GM21447 (cell line): ENCODE data around the gene ZNF546.
"Not testable (repeated sequence)": the region's sequence is repeated elsewhere in the genome, so short reads cannot be mapped to it uniquely, and the experiment has no call there.

Source experiments
- ATAC-seq: cut with Tn5 transposase; IDR thresholded peaks from one replicate; pipeline ENCODE4 v1.9.1; 2021; ENCODE audit not compliant: unreplicated experiment

ZNF546 gene

DNA sequence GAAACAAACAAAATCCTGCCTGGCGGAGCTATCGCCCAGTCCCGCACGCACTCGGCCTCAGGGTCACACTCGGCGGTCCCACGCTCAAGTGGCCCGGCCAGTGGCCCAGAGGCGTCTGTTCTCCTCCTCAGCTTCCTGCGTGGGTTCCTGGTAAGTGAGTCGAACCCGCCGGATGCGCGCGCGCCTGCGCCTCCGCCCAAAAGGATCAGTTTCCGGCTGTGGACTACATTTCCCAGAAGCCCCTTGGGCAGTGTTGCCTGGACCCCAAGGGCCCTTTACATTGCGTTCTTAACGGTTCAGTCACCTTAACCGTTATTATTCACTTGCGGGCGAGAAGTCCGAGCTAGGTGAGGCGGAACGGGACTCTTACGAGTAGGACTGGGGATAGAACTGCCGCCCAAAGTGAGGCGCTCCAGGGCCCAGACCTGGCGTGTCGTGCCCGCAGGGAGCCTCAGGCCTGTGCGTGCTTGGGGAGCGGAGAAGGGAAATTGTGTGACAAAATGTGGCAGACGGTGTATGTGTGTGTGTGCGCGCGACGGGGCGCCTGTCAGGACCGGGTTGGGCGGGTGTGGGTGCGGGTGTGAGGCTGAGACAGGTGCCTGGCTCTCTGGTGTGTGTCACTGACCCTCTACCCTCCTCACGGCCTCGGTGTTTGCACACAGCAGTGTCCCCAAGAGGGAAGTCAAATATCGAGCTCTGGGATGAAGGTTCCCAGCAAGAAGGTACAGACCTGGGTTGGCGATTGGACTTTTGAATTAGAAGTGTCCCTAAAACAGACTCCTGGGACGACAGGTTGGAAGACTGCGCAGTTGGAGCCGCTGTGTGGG, at the start of gene ZNF546:
TSS of gene ZNF546 (plus strand) at position 250 of the 827 bp plus-strand sequence. CDS start 1,267 bp downstream, outside the sequence.
- ATAC-seq = peak; percentile 85

GRCh38 chr19:39949026-39949747, 47.7 kb upstream of the ZNF546 start:
- ATAC-seq = no peak

DNA sequence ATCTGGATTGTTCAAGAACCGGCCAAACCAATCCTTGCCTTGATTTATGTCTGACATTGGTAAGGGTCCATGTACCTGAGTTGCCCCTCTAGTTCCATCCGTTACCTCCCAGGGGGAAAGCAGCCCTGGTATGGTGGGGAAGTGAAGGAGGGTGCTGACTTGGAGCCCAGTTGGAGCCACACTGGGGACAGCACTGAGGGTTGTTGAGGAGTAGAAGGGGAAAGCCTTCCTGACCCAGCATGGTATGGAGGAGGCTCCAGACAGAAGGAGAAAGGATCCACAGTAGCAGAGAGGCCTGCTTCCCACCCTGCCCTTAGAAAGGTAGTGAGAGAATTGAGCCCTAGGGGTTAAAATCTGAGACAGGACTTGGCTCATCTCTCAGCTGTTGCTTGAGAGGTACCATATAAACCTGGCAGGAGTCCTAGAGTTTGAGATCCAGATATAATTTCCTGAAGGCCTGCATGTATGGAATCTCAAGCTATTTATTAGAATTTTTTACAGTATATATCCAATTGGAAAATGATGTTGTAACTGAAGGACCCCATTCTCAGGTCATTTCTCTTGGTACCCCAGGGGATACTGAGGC, 45.7 kb upstream of the ZNF546 start:
- ATAC-seq = no peak

GRCh38 chr19:39951686-39952085, 45.2 kb upstream of the ZNF546 start:
- no peak for ATAC-seq

DNA sequence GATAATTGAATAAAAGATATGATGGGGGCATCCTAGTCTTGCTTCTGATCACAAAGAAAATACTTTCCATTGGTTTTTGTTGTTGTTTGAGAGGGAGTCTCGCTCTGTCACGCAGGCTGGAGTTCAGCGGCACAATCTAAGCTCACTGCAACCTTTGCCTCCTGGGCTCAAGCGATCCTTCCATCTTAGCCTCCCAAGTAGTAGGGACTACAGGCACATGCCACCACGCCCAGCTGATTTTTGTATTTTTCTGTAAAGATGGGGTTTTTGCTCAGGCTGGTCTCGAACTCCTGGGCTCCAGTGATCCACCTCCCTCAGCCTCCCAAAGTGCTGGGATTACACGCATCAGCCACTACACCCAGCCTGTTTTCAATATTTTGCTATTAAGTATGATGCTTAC, 42.9 kb upstream of the ZNF546 start:
- no peak for ATAC-seq

GRCh38 chr19:39957886-39958285, 39.0 kb upstream of the ZNF546 start:
- not testable (repeated sequence) for ATAC-seq

- not testable (repeated sequence) for ATAC-seq
Observed at GRCh38 chr19:39958942-39959341, 37.9 kb upstream of the ZNF546 start.

DNA sequence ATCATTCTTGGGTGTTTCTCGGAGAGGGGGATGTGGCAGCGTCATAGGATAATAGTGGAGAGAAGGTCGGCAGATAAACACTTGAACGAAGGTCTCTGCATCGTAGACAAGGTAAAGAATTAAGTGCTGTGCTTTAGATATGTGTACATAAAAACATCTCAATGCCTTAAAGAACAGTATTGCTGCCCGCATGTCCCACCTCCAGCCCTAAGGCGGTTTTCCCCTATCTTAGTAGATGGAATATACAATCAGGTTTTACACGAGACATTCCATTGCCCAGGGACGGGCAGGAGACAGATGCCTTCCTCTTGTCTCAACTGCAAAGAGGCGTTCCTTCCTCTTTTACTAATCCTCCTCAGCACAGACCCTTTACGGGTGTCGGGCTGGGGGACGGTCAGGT, 37.5 kb upstream of the ZNF546 start:
- ATAC-seq = not testable (repeated sequence)

GRCh38 chr19:39963898-39964297, 33.0 kb upstream of the ZNF546 start:
- no peak for ATAC-seq

GRCh38 chr19:39966617-39967016, 30.2 kb upstream of the ZNF546 start:
- no peak for ATAC-seq

DNA sequence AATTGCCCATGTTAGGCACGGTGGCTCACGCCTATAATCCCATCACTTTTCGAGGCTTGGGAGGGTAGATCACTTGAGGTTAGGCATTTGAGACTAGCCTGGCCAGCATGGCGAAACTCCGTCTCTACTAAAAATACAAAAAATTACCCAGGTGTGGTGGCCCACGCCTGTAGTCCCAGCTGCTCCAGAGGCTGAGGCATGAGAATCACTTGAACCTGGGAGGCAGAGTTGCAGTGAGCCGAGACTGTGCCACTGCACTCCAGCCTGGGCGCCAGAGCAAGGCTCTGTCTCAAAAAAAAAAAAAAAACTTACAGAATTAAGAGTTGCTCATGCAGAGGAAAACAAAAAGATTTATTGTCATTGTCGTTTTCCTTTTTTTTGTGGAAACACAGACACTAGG, 29.3 kb upstream of the ZNF546 start:
- ATAC-seq = no peak

DNA sequence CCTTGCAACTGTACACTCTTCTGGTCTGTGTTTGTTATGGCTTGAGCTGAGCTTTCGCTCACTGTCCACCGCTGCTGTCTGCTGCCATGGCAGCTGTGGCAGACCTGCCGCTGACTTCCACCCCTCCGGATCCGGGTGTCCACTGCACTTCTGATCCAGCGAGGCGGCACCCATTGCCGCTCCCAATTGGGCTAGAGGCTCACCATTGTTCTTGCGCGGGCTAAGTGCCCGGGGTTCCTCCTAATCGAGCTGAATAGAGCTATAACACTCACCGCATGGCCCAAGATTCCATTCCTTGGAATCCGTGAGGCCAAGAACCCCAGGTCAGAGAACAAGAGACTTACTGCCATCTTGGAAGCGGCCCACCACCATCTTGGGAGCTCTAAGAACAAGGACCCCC, 28.1 kb upstream of the ZNF546 start:
- no peak for ATAC-seq

DNA sequence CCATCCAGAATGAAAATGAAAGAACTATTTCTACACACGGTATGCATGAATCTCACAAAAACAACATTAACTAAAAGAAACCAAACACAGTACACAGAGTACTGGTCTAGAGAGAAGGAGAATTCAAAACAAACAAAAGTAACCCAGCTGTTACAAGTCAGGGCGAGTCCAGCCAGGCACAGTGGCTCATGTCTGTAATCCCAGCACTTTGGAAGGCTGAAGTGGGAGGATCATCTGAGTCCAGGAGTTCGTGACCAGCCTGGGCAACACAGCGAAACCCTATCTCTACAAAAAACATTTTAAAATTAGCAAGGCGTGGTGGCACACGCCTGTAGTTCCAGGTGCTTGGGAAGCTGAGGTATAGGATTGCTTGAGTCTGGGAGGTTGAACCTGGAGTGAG, 27.6 kb upstream of the ZNF546 start:
- no peak for ATAC-seq

GRCh38 chr19:39969681-39970424, 27.0 kb upstream of the ZNF546 start:
- ATAC-seq = no peak

- peak; percentile 10 for ATAC-seq
Observed at GRCh38 chr19:39970425-39970674, 26.5 kb upstream of the ZNF546 start.

DNA sequence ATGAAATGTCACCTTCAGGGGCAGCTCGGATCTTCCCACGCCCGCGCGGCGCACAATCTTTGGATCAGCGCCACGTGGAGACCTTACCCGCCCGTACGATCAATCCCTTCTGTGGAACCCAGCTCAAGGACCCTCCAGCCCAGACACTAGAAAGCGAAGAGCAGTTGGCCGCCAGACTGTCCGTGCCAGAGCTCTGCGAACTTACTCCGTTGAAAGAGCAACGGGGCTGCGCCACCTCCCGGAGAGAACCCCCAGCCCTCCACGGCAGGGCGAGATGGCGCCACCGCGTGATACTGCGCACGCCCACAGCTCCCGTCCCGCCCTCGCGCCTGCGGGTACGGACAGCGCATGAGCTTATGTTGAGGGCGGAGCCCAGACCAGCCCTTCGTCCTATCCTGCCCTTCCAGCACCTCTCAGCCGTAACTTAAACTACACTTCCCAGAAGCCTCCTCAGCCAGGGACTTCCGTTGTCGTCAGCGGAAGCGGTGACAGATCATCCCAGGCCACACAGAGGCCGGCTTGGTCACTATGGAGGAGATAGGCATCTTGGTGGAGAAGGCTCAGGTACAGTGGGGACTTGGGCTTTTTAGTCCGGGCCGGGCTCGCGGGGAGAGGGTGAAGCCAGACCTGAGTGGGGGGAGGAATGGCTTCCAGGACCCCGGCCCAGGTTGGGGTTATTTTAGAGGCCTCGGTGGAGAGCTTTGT, 26.0 kb upstream of the ZNF546 start, which contains the start of gene PSMC4:
TSS of gene PSMC4 (plus strand) at position 491 of the 705 bp plus-strand sequence. CDS start at position 529, 38 bp downstream.
- ATAC-seq = peak; percentile 94

GRCh38 chr19:39971380-39972035, 25.4 kb upstream of the ZNF546 start:
- no peak for ATAC-seq

DNA sequence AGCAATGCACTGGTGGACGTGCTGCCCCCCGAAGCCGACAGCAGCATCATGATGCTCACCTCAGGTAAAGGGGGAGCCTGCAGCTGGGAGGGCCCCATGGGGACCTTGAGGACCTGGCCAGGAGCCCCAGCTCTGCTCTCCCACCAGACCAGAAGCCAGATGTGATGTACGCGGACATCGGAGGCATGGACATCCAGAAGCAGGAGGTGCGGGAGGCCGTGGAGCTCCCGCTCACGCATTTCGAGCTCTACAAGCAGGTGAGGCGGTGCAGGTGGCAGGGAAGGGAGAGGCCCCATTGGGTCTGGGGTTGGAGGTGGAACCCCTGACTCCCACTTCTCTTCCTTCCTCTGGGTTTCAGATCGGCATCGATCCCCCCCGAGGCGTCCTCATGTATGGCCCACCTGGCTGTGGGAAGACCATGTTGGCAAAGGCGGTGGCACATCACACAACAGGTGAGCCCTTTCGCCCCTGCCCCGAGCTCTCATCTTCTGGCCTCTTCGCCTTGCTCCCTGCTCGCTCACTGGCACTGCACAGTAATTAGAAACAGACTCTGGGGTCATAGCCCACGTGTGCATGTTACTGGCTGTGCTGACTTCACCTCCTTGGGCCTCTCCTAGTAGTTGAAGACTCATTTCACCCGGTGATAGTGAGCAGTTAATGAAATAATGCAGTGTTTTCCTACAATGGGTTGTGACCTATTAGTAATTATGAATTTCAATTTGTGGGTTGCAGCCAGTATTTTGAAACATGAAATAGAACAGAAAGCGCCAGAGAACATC, 22.3 kb upstream of the ZNF546 start:
- ATAC-seq = no peak

DNA sequence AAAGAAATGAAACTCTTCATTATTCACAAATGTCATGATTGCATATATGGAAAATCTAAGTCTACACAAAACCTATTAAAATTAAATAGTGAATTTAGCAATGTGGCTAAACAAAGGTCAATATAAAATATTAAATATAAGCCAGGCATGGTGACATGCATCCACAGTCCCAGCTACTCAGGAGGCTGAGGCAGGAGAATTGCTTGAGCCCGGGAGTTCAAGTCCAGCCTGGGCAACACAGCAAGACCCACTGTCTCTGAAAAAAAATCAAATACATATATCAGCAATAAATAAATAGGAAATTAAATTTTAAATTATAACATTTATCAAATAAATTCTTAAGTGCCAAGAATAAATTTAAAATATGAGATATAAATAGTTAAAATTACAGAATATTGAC, 14.0 kb upstream of the ZNF546 start:
- ATAC-seq = no peak
